PFSK-1 (cell line): ENCODE measurements around the gene OR52D1.

Experiments used
- POLR2AphosphoS5 ChIP-seq: IDR thresholded peaks from 2 replicates; pipeline ENCODE4 v1.6.1; 2012; ENCODE audit warnings: low read depth, mild to moderate bottlenecking, control low read depth, low read length, moderate library complexity
- TAF1 ChIP-seq: IDR thresholded peaks from 2 replicates; pipeline ENCODE4 v1.6.1; 2012; ENCODE audit warnings: low read length, control low read depth, borderline replicate concordance; ENCODE audit not compliant: insufficient read depth

GRCh38 chr11:5528495-5528894, 40.0 kb downstream of the OR52D1 start:
- no peak for TF ChIP-seq POLR2AphosphoS5
- no peak for TF ChIP-seq TAF1
